GM18498 (cell line): ENCODE results near the gene DCTD.

Source experiments
- ATAC-seq: cut with Tn5 transposase; IDR thresholded peaks from one replicate; pipeline ENCODE4 v1.9.1; 2021; ENCODE audit warnings: mild to moderate bottlenecking, moderate library complexity; ENCODE audit not compliant: unreplicated experiment

The DCTD gene

GRCh38 chr4:182874304-182874751 lies 42.9 kb downstream of the DCTD start:
- ATAC-seq: no peak

- ATAC-seq: no peak
These were observed 43.5 kb downstream of the DCTD start for GRCh38 chr4:182873726-182874125.

GRCh38 chr4:182873289-182873688 lies 43.9 kb downstream of the DCTD start:
- ATAC-seq: no peak

- ATAC-seq: no peak
These were observed 44.3 kb downstream of the DCTD start for GRCh38 chr4:182872886-182873285.

GRCh38 chr4:182871616-182872015 lies 45.6 kb downstream of the DCTD start:
- no peak for ATAC-seq

GRCh38 chr4:182869697-182870096 lies 47.5 kb downstream of the DCTD start:
- ATAC-seq: no peak

- no peak for ATAC-seq
These were observed 50.4 kb downstream of the DCTD start for GRCh38 chr4:182866746-182867145.

- ATAC-seq: no peak
These were observed 53.7 kb downstream of the DCTD start for GRCh38 chr4:182863501-182863900.

GRCh38 chr4:182862921-182863320 lies 54.3 kb downstream of the DCTD start:
- ATAC-seq: no peak

GRCh38 chr4:182862141-182862875 lies 54.9 kb downstream of the DCTD start:
- no peak for ATAC-seq

- ATAC-seq: no peak
These were observed 55.8 kb downstream of the DCTD start for GRCh38 chr4:182861346-182861745.

- ATAC-seq: no peak
These were observed 57.5 kb downstream of the DCTD start for GRCh38 chr4:182859730-182860129.

- no peak for ATAC-seq
These were observed 58.5 kb downstream of the DCTD start for GRCh38 chr4:182858711-182859110.

- ATAC-seq: no peak
These were observed 60.3 kb downstream of the DCTD start for GRCh38 chr4:182856862-182857261.

- no peak for ATAC-seq
These were observed 61.3 kb downstream of the DCTD start for GRCh38 chr4:182855877-182856276.

GRCh38 chr4:182855312-182855711 lies 61.9 kb downstream of the DCTD start:
- ATAC-seq: no peak

GRCh38 chr4:182854466-182854865 lies 62.7 kb downstream of the DCTD start:
- ATAC-seq: no peak

- ATAC-seq: no peak
These were observed 63.4 kb downstream of the DCTD start for GRCh38 chr4:182853731-182854330.

GRCh38 chr4:182848685-182849084 lies 68.5 kb downstream of the DCTD start:
- no peak for ATAC-seq

GRCh38 chr4:182847576-182848450 lies 69.4 kb downstream of the DCTD start:
- no peak for ATAC-seq

- ATAC-seq: no peak
These were observed 71.2 kb downstream of the DCTD start for GRCh38 chr4:182846036-182846435.

- ATAC-seq: no peak
These were observed 71.6 kb downstream of the DCTD start for GRCh38 chr4:182845618-182846017.
